ENCODE results near the gene PAOX. TPM values are rescaled to one million over a fixed set of nuclear protein-coding genes. Genes with fewer than 3 reads are reported as not detected.

The PAOX gene
- total and polyA plus RNA-seq, 2 of the 13 experiments (the other 11 are each of a cell fraction or from before 2014, with no cell fraction given): 0.49 to 0.77 TPM

DNA sequence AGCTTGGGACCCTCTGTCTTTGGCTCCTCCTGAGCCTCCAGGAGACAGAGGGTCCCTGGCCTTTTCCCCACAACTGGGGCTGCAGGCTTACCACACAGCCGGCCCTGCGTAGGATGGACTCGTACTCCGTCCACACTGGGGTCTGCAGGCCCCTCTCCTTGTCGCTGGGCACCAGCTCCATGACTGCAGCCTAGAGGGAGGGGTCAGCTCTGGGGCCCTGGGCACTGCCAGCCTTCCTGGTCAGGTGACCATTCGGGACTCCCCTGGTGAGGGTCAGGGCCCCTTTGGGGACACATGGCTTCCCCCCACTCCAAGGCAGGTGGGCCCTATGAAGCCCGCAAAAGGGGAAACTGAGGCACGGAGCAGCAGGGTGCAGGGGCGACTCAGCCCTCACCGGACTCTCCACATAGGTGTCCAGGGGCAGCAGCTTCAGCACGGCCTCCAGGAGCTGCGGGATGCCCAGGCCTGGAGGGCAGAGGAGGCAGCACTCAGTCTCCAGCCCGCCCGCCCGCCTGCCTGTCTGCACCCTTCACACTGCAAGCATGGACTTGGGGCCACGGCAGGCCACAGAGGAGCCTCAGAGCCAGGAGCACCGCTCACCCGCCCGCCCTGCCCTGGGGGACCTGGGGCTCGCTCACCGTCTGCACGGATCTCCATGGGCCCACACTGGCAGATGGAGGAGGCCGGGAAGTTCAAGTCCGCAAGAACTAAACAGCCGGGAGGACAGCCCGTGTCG is 22.3 kb upstream of the PAOX start (continued):
- TF ChIP-seq ZNF101 (CRISPR knock-in tag; IDR thresholded peaks at IDR 0.05; ENCODE audit: borderline replicate concordance, low read depth): no peak
- 0 out of 2 replicates have a peak, but pooled peaks have one; percentile 15 for TF ChIP-seq PCBP1 (IDR thresholded peaks at IDR 0.05; ENCODE audit: borderline replicate concordance, low read depth, low read length)
- TF ChIP-seq, protein P1, sequence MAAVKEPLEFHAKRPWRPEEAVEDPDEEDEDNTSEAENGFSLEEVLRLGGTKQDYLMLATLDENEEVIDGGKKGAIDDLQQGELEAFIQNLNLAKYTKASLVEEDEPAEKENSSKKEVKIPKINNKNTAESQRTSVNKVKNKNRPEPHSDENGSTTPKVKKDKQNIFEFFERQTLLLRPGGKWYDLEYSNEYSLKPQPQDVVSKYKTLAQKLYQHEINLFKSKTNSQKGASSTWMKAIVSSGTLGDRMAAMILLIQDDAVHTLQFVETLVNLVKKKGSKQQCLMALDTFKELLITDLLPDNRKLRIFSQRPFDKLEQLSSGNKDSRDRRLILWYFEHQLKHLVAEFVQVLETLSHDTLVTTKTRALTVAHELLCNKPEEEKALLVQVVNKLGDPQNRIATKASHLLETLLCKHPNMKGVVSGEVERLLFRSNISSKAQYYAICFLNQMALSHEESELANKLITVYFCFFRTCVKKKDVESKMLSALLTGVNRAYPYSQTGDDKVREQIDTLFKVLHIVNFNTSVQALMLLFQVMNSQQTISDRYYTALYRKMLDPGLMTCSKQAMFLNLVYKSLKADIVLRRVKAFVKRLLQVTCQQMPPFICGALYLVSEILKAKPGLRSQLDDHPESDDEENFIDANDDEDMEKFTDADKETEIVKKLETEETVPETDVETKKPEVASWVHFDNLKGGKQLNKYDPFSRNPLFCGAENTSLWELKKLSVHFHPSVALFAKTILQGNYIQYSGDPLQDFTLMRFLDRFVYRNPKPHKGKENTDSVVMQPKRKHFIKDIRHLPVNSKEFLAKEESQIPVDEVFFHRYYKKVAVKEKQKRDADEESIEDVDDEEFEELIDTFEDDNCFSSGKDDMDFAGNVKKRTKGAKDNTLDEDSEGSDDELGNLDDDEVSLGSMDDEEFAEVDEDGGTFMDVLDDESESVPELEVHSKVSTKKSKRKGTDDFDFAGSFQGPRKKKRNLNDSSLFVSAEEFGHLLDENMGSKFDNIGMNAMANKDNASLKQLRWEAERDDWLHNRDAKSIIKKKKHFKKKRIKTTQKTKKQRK (IDR thresholded peaks at IDR 0.05; ENCODE audit: low read length): no peak
- no peak for TF ChIP-seq DRAP1 (CRISPR knock-in tag; IDR thresholded peaks at IDR 0.05)
- TF ChIP-seq NFIB (CRISPR knock-in tag; IDR thresholded peaks at IDR 0.05; ENCODE audit: borderline replicate concordance): no peak
- TF ChIP-seq PAX8 (CRISPR knock-in tag; IDR thresholded peaks at IDR 0.05; ENCODE audit: borderline replicate concordance): no peak
- no peak for TF ChIP-seq TRIM22 (IDR thresholded peaks at IDR 0.05)
- TF ChIP-seq ZNF343 (CRISPR knock-in tag; IDR thresholded peaks at IDR 0.05): no peak
- no peak for TF ChIP-seq ZNF382 (CRISPR knock-in tag; IDR thresholded peaks at IDR 0.05; ENCODE audit: borderline replicate concordance)
- TF ChIP-seq ZBTB37 (CRISPR knock-in tag; IDR thresholded peaks at IDR 0.05): 0 out of 2 replicates have a peak, but pooled peaks have one; percentile 38
- TF ChIP-seq, protein P2, sequence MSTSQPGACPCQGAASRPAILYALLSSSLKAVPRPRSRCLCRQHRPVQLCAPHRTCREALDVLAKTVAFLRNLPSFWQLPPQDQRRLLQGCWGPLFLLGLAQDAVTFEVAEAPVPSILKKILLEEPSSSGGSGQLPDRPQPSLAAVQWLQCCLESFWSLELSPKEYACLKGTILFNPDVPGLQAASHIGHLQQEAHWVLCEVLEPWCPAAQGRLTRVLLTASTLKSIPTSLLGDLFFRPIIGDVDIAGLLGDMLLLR (CRISPR knock-in tag; IDR thresholded peaks at IDR 0.05): peak; percentile 69; the same call in 1 of the 2 replicates
- no peak for TF ChIP-seq ZNF496 (CRISPR knock-in tag; IDR thresholded peaks at IDR 0.05; ENCODE audit: insufficient replicate concordance)
- TF ChIP-seq FOXM1 (CRISPR knock-in tag; IDR thresholded peaks at IDR 0.05): no peak
- TF ChIP-seq SUZ12 (IDR thresholded peaks at IDR 0.05; ENCODE audit: low read depth, low read length): no peak
- TF ChIP-seq GATAD2A (CRISPR knock-in tag; IDR thresholded peaks at IDR 0.05): no peak
- no peak for TF ChIP-seq MIER2 (CRISPR knock-in tag; IDR thresholded peaks at IDR 0.05)
- no peak; the same call in 1 of the 2 replicates for TF ChIP-seq ZNF891 (CRISPR knock-in tag; IDR thresholded peaks at IDR 0.05)
- TF ChIP-seq ZNF619 (CRISPR knock-in tag; IDR thresholded peaks at IDR 0.05): 0 out of 2 replicates have a peak, but pooled peaks have one; percentile 16
- TF ChIP-seq ZFP41 (CRISPR knock-in tag; IDR thresholded peaks at IDR 0.05; ENCODE audit: borderline replicate concordance): no peak
- 0 out of 4 replicates have a peak, but pooled peaks of 1 of the 2 experiments have one; percentile 1 for TF ChIP-seq POLR2A (IDR thresholded peaks at IDR 0.05; ENCODE audit: insufficient read depth in 1 of 2, low read depth in 2 of 2, low read length in 2 of 2)
- TF ChIP-seq NR2F2 (IDR thresholded peaks at IDR 0.05; ENCODE audit: borderline replicate concordance, low read depth): 0 out of 2 replicates have a peak, but pooled peaks have one; percentile 33

All from HepG2 (cell line).